SU-DHL-6 (cell line): ENCODE measurements around the gene ASIP.

Source experiments
- H2AFZ ChIP-seq: fragments of 200-600 bp; sonication (generic); 2 replicates; pipeline ENCODE4 v1.6.1; 2014; ENCODE audit warnings: low read depth, mild to moderate bottlenecking, moderate library complexity, mixed read lengths, antibody characterized with exemption, low read length; ENCODE audit not compliant: severe bottlenecking
- H3F3A ChIP-seq: fragments of 200-600 bp; shearing (Covaris generic); 2 replicates; pipeline ENCODE4 v1.6.0; 2016; ENCODE audit warnings: antibody characterized with exemption, mild to moderate bottlenecking; ENCODE audit not compliant: insufficient read depth
- H3K27ac ChIP-seq: fragments of 200-600 bp; sonication (generic); 2 replicates; pipeline ENCODE4 v1.5.1; 2016; ENCODE audit warnings: low read depth, mild to moderate bottlenecking, low read length, moderate library complexity, mixed read lengths
- H3K27me3 ChIP-seq: fragments of 200-600 bp; sonication (generic), shearing (Covaris generic); 2 replicates; pipeline ENCODE4 v1.6.0; 2014; ENCODE audit warnings: mild to moderate bottlenecking, low read length
- H3K36me3 ChIP-seq: fragments of 200-600 bp; sonication (generic); 2 replicates; pipeline ENCODE4 v1.6.1; 2014; ENCODE audit warnings: mild to moderate bottlenecking, low read length, mixed read lengths
- H3K4me2 ChIP-seq: fragments of 300-600, 200-600 bp; shearing (Covaris generic), sonication (generic); 2 replicates; pipeline ENCODE4 v1.6.0; 2014; ENCODE audit warnings: low read length, low read depth, mild to moderate bottlenecking; ENCODE audit not compliant: poor library complexity, severe bottlenecking
- H3K4me3 ChIP-seq: fragments of 200-600 bp; sonication (generic); 2 replicates; pipeline ENCODE4 v1.5.1; 2014; ENCODE audit warnings: antibody characterized with exemption, low read length, mild to moderate bottlenecking, mixed read lengths; ENCODE audit not compliant: insufficient read depth, poor library complexity, severe bottlenecking
- H3K79me2 ChIP-seq: fragments of 200-600 bp; sonication (generic); 2 replicates; pipeline ENCODE4 v1.6.1; 2014; ENCODE audit warnings: mild to moderate bottlenecking, low read length, moderate library complexity; ENCODE audit not compliant: insufficient read depth
- H3K9ac ChIP-seq: fragments of 200-600 bp; sonication (generic); 2 replicates; pipeline ENCODE4 v1.7.0; 2014; ENCODE audit warnings: mild to moderate bottlenecking, low read length
- H3K9me2 ChIP-seq: fragments of 200-600 bp; sonication (generic); replicated peaks from 2 replicates; pipeline ENCODE4 v1.6.1; 2014; ENCODE audit warnings: low read length; ENCODE audit not compliant: insufficient read depth
- H3K9me3 ChIP-seq: fragments of 200-600 bp; sonication (generic); 2 replicates; pipeline ENCODE4 v1.6.1; 2014; ENCODE audit warnings: low read length, mixed read lengths; ENCODE audit not compliant: insufficient read depth
- H4K20me1 ChIP-seq: fragments of 200-600 bp; sonication (generic); 2 replicates; pipeline ENCODE4 v1.6.1; 2014; ENCODE audit warnings: low read depth, mild to moderate bottlenecking, antibody characterized with exemption, low read length, moderate library complexity, mixed read lengths
- CTCF ChIP-seq: fragments of 200-600 bp; sonication (generic); IDR thresholded peaks from one replicate; pipeline ENCODE4 v1.5.1; 2017; ENCODE audit warnings: antibody characterized with exemption, mild to moderate bottlenecking, low read length, moderate library complexity; ENCODE audit not compliant: insufficient read depth, poor library complexity, severe bottlenecking
- EZH2phosphoT487 ChIP-seq: fragments of 200-600 bp; sonication (generic), shearing (Covaris generic); conservative IDR thresholded peaks from 2 replicates; pipeline ENCODE4 v1.6.1; 2018; ENCODE audit warnings: mild to moderate bottlenecking, antibody characterized with exemption, low read length, moderate library complexity, mixed read lengths

ASIP gene

GRCh38 chr20:34290471-34290870 is 49.2 kb downstream of the ASIP start:
- Histone ChIP-seq H2AFZ (no peak overlapping the region), H3F3A (no peaks in the 10 kb centered on the region), H3K9me3 (no peaks in the 10 kb centered on the region), H3K27ac (no peak overlapping the region), H3K79me2 (peaks cover 11% of the 10 kb centered on the region), H3K9ac (no peak overlapping the region), H3K27me3 (no peaks in the 10 kb centered on the region), H4K20me1 (no peaks in the 10 kb centered on the region), H3K36me3 (0 out of 2 replicates have a peak, but pooled peaks cover 3% of the 10 kb centered on the region), H3K4me3 (no peak overlapping the region), H3K9me2 (no peaks in the 10 kb centered on the region), H3K4me2 (no peak overlapping the region)
- no peak for TF ChIP-seq EZH2phosphoT487

GRCh38 chr20:34292496-34292895 is 51.3 kb downstream of the ASIP start:
- Histone ChIP-seq H3K36me3 (no peaks in the 10 kb centered on the region), H3K9me2 (no peaks in the 10 kb centered on the region), H3K27ac (no peak overlapping the region), H3K79me2 (peaks cover 31% of the 10 kb centered on the region), H3F3A (no peaks in the 10 kb centered on the region), H3K9me3 (no peaks in the 10 kb centered on the region), H2AFZ (no peak overlapping the region), H4K20me1 (no peaks in the 10 kb centered on the region; the same call in 1 of the 2 replicates), H3K27me3 (no peaks in the 10 kb centered on the region), H3K9ac (no peak overlapping the region), H3K4me3 (no peak overlapping the region), H3K4me2 (no peak overlapping the region)
- TF ChIP-seq EZH2phosphoT487: no peak
- no peak for TF ChIP-seq CTCF

GRCh38 chr20:34293119-34293518 is 51.9 kb downstream of the ASIP start:
- no peaks in the 10 kb centered on the region for H3K36me3 ChIP-seq
- H3K79me2 ChIP-seq: peaks cover 34% of the 10 kb centered on the region
- H3F3A ChIP-seq: no peaks in the 10 kb centered on the region
- H3K9me2 ChIP-seq: no peaks in the 10 kb centered on the region
- H3K27ac ChIP-seq: no peak overlapping the region
- no peak overlapping the region for H3K4me3 ChIP-seq
- no peaks in the 10 kb centered on the region for H3K9me3 ChIP-seq
- H3K4me2 ChIP-seq: no peak overlapping the region
- H3K27me3 ChIP-seq: no peaks in the 10 kb centered on the region
- H2AFZ ChIP-seq: no peak overlapping the region
- H4K20me1 ChIP-seq: no peaks in the 10 kb centered on the region; the same call in 1 of the 2 replicates
- H3K9ac ChIP-seq: no peak overlapping the region
- TF ChIP-seq CTCF: no peak
- TF ChIP-seq EZH2phosphoT487: no peak

GRCh38 chr20:34293589-34293988 is 52.4 kb downstream of the ASIP start:
- H3K36me3 ChIP-seq: no peaks in the 10 kb centered on the region

More at GRCh38 chr20:34293589-34293988, 52.4 kb downstream of the ASIP start:
- H4K20me1 ChIP-seq: no peaks in the 10 kb centered on the region; the same call in 1 of the 2 replicates
- peaks cover 36% of the 10 kb centered on the region for H3K79me2 ChIP-seq
- H3K27ac ChIP-seq: no peak overlapping the region
- no peaks in the 10 kb centered on the region for H3K27me3 ChIP-seq
- H3K9me3 ChIP-seq: no peaks in the 10 kb centered on the region
- no peaks in the 10 kb centered on the region for H3F3A ChIP-seq
- no peak overlapping the region for H2AFZ ChIP-seq
- no peaks in the 10 kb centered on the region for H3K9me2 ChIP-seq
- TF ChIP-seq CTCF: no peak
- TF ChIP-seq EZH2phosphoT487: no peak
- no peak overlapping the region for H3K9ac ChIP-seq
- H3K4me2 ChIP-seq: no peak overlapping the region
- H3K4me3 ChIP-seq: no peak overlapping the region
